SK-N-SH (cell line): Measurements from ENCODE around the gene CRTC3. TPM values are rescaled to one million over a fixed set of nuclear protein-coding genes. Genes with fewer than 3 reads are reported as not detected.
"Not testable (repeated sequence)": the region's sequence is repeated elsewhere in the genome, so short reads cannot be mapped to it uniquely, and the experiment has no call there.

Experiments
- CTCF ChIA-PET: fragments of 300-600, 350-600 bp; formaldehyde crosslinking; extraction: SDS; loops from one replicate; lab custom pipeline; 2021; lab: Yijun Ruan, JAX
- POLR2A ChIA-PET: fragments of 350-600 bp; sonication (Branson Sonifier 250); formaldehyde crosslinking; extraction: SDS; loops from one replicate; lab custom pipeline; 2020; ENCODE audit warnings: antibody characterized with exemption, inconsistent platforms; lab: Yijun Ruan, JAX
- DNase-seq: peaks from one replicate; pipeline ENCODE4 v3.0.0; 2012
- H2AFZ ChIP-seq: fragments of 200-600 bp; sonication (generic); 2 replicates; pipeline ENCODE4 v1.8.1; 2016; ENCODE audit warnings: antibody characterized with exemption, mild to moderate bottlenecking, low read depth
- H3F3A ChIP-seq: fragments of 200-600 bp; sonication (generic); replicated peaks from 2 replicates; pipeline ENCODE3; 2016; ENCODE audit warnings: antibody characterized with exemption, mild to moderate bottlenecking; ENCODE audit not compliant: insufficient read depth
- H3K27ac ChIP-seq, 2 experiments: fragments of 200-500 bp in 1 of 2; fragments of 200-600 bp in 1 of 2; sonication (Bioruptor generic) in 1 of 2; sonication (generic), shearing (Covaris generic) in 1 of 2; 2 replicates each; pipeline versions ENCODE4 v1.5.1 to v1.6.1; 2014 to 2016; ENCODE audit warnings: low read depth in 2 of 2, inconsistent platforms in 1 of 2, low read length in 1 of 2, mild to moderate bottlenecking in 1 of 2, mixed read lengths in 1 of 2
- H3K27me3 ChIP-seq: fragments of 200-600 bp; sonication (generic), shearing (Covaris generic); 2 replicates; pipeline ENCODE4 v1.6.1; 2016; ENCODE audit warnings: mixed run types; ENCODE audit not compliant: insufficient read depth
- H3K36me3 ChIP-seq, 2 experiments: fragments of 200-500 bp in 1 of 2; fragments of 200-600 bp in 1 of 2; sonication (Bioruptor generic) in 1 of 2; sonication (generic) in 1 of 2; replicated peaks in 1 of 2; 2 replicates each; pipeline versions ENCODE3 to v1.5.1; 2014 to 2016; ENCODE audit warnings: low read length in 1 of 2, mild to moderate bottlenecking in 1 of 2; ENCODE audit not compliant: insufficient read depth in 2 of 2, control insufficient read depth in 1 of 2
- H3K4me1 ChIP-seq, 2 experiments: fragments of 200-500 bp in 1 of 2; fragments of 200-600 bp in 1 of 2; sonication (Bioruptor generic) in 1 of 2; sonication (generic), shearing (Covaris generic) in 1 of 2; 2 replicates each; pipeline versions ENCODE4 v1.5.1 to v1.6.1; 2014 to 2016; ENCODE audit warnings: low read depth in 1 of 2, low read length in 1 of 2, mixed run types in 1 of 2; ENCODE audit not compliant: insufficient read depth in 2 of 2, control insufficient read depth in 1 of 2
- H3K4me2 ChIP-seq: fragments of 200-600 bp; sonication (generic), shearing (Covaris generic); 2 replicates; pipeline ENCODE4 v1.6.1; 2017; ENCODE audit warnings: mixed run types
- H3K4me3 ChIP-seq, 2 experiments: fragments of 200-500 bp in 1 of 2; fragments of 200-600 bp in 1 of 2; sonication (Bioruptor generic) in 1 of 2; sonication (generic), shearing (Covaris generic) in 1 of 2; 2 replicates each; pipeline versions ENCODE4 v1.5.1 to v1.8.1; 2014 to 2016; ENCODE audit warnings: low read depth in 2 of 2, inconsistent platforms in 1 of 2, low read length in 1 of 2, mild to moderate bottlenecking in 1 of 2, mixed read lengths in 1 of 2, moderate library complexity in 1 of 2
- H3K79me2 ChIP-seq: fragments of 200-600 bp; sonication (generic); 2 replicates; pipeline ENCODE4 v1.8.1; 2017; ENCODE audit warnings: mild to moderate bottlenecking; ENCODE audit not compliant: insufficient read depth
- H3K9ac ChIP-seq: fragments of 200-600 bp; sonication (generic); 2 replicates; pipeline ENCODE4 v1.6.1; 2017; ENCODE audit warnings: mixed run types
- H3K9me2 ChIP-seq: fragments of 200-600 bp; sonication (generic); 2 replicates; pipeline ENCODE4 v1.6.1; 2017; ENCODE audit warnings: mixed run types
- H3K9me3 ChIP-seq: fragments of 200-600 bp; sonication (generic); 2 replicates; pipeline ENCODE4 v1.6.1; 2017; ENCODE audit warnings: mixed run types, mild to moderate bottlenecking, moderate library complexity
- H4K20me1 ChIP-seq: fragments of 200-600 bp; sonication (generic); 2 replicates; pipeline ENCODE4 v1.6.1; 2017; ENCODE audit warnings: mild to moderate bottlenecking, mixed run types; ENCODE audit not compliant: insufficient read depth
- ELF1 ChIP-seq: IDR thresholded peaks from 2 replicates; pipeline ENCODE4 v1.4.0; 2012
- FOXJ3 ChIP-seq: sonication (generic); formaldehyde crosslinking; IDR thresholded peaks from 2 replicates; pipeline ENCODE4 v1.5.1; 2020; ENCODE audit warnings: mild to moderate bottlenecking, missing genetic modification reagents
- GABPA ChIP-seq: IDR thresholded peaks from 2 replicates; pipeline ENCODE4 v1.4.0; 2012; ENCODE audit warnings: low read depth, mild to moderate bottlenecking
- IRF3 ChIP-seq: fragments of 150-350 bp; IDR thresholded peaks from 2 replicates; pipeline ENCODE4 v1.6.1; 2016; ENCODE audit warnings: mild to moderate bottlenecking, low read depth, low read length
- MEF2A ChIP-seq: IDR thresholded peaks from 2 replicates; pipeline ENCODE4 v1.4.0; 2012; ENCODE audit warnings: low read depth, borderline replicate concordance
- RAD21 ChIP-seq: IDR thresholded peaks from 2 replicates; pipeline ENCODE4 v1.6.1; 2012; ENCODE audit warnings: mild to moderate bottlenecking, low read length
- RFX5 ChIP-seq: IDR thresholded peaks from 2 replicates; pipeline ENCODE4 v1.6.1; 2012; ENCODE audit warnings: mild to moderate bottlenecking, improper control_type of control experiment, low read length
- SMC3 ChIP-seq: IDR thresholded peaks from 2 replicates; pipeline ENCODE4 v1.6.1; 2012; ENCODE audit warnings: low read depth, low read length, improper control_type of control experiment
- TAF1 ChIP-seq: IDR thresholded peaks from 2 replicates; pipeline ENCODE4 v1.6.1; 2012; ENCODE audit warnings: low read depth, mild to moderate bottlenecking, low read length, moderate library complexity, borderline replicate concordance
- TEAD4 ChIP-seq: IDR thresholded peaks from 2 replicates; pipeline ENCODE4 v1.4.0; 2012; ENCODE audit warnings: mild to moderate bottlenecking, borderline replicate concordance; ENCODE audit not compliant: insufficient read depth
- YY1 ChIP-seq: IDR thresholded peaks from 2 replicates; pipeline ENCODE4 v1.4.0; 2012; ENCODE audit warnings: low read depth, mild to moderate bottlenecking
- ZBTB33 ChIP-seq: IDR thresholded peaks from 2 replicates; pipeline ENCODE4 v1.4.0; 2012; ENCODE audit warnings: low read depth, borderline replicate concordance
- WGBS: methylation state at CpG from one replicate; pipeline ENCODE4 v1.1.6; 2017; ENCODE audit warnings: low lambda C conversion rate; 5-methylcytosine and 5-hydroxymethylcytosine counted together
- polyA plus RNA-seq, 3 experiments: library from polyadenylated mRNA; depleted of rRNA; stranded (reverse); fragments of >200 nt; gene quantifications; 2 replicates each; pipeline ENCODE4 v1.2.3, GENCODE V29; 2012
- TF ChIP-seq, protein P1 (sequence below): IDR thresholded peaks from 2 replicates; pipeline ENCODE4 v1.4.0; 2012; ENCODE audit warnings: low read depth
- TF ChIP-seq, protein P2 (sequence below): IDR thresholded peaks from 2 replicates; pipeline ENCODE4 v1.4.0; 2012; ENCODE audit warnings: low read depth, borderline replicate concordance
- TF ChIP-seq, protein P3 (sequence below): fragments of 150-350 bp; IDR thresholded peaks from 2 replicates; pipeline ENCODE4 v1.6.1; 2017; ENCODE audit warnings: antibody characterized with exemption, low read length, low read depth, borderline replicate concordance

The CRTC3 gene
- polyA plus RNA-seq, 1 of the 3 experiments (the other 2 are of a cell fraction): 16.7 TPM

GRCh38 chr15:90629217-90629616, 99.5 kb downstream of the CRTC3 start (continued):
- TF ChIP-seq ZBTB33: no peak
- TF ChIP-seq TEAD4: no peak
- TF ChIP-seq, protein P1, sequence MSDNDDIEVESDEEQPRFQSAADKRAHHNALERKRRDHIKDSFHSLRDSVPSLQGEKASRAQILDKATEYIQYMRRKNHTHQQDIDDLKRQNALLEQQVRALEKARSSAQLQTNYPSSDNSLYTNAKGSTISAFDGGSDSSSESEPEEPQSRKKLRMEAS: no peak
- TF ChIP-seq YY1: no peak
- TF ChIP-seq SMC3: no peak
- no peak for TF ChIP-seq IRF3
- no peak for TF ChIP-seq MEF2A
- no peak for TF ChIP-seq GABPA
- TF ChIP-seq, protein P2, sequence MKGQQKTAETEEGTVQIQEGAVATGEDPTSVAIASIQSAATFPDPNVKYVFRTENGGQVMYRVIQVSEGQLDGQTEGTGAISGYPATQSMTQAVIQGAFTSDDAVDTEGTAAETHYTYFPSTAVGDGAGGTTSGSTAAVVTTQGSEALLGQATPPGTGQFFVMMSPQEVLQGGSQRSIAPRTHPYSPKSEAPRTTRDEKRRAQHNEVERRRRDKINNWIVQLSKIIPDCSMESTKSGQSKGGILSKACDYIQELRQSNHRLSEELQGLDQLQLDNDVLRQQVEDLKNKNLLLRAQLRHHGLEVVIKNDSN: no peak

DNA sequence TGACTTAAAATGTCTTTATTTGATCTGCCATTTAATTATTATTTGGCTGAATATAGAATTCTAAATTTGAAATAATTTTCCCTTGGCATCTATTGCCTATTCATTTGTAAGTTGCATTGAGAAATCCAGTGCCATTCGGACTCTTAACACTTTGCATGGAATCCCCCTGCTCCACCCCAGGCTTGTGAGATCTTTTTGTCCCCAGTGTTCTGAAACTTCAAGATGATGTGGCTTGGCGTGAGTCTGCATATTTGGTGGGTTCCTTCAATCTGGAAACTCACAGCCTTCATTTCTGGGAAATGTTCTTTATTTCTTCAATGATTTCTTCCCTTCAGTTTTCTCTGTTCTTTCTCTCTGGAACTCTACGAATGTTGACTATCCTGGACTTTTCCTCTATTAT, 103.6 kb downstream of the CRTC3 start:
- no peak for TF ChIP-seq ELF1
- TF ChIP-seq, protein P2: no peak
- TF ChIP-seq FOXJ3 (CRISPR knock-in tag): no peak
- TF ChIP-seq RAD21: no peak
- no peak for TF ChIP-seq RFX5
- no peak for TF ChIP-seq GABPA
- TF ChIP-seq YY1: no peak
- TF ChIP-seq, protein P3, sequence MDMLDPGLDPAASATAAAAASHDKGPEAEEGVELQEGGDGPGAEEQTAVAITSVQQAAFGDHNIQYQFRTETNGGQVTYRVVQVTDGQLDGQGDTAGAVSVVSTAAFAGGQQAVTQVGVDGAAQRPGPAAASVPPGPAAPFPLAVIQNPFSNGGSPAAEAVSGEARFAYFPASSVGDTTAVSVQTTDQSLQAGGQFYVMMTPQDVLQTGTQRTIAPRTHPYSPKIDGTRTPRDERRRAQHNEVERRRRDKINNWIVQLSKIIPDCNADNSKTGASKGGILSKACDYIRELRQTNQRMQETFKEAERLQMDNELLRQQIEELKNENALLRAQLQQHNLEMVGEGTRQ: no peak
- TF ChIP-seq TAF1: no peak
- no peak overlapping the region for H3K27ac ChIP-seq
- H3F3A ChIP-seq: peaks cover 3% of the 10 kb centered on the region
- H3K79me2 ChIP-seq: no peaks in the 10 kb centered on the region
- no peak overlapping the region for H3K9ac ChIP-seq
- no peak overlapping the region for H3K4me2 ChIP-seq
- no peaks in the 10 kb centered on the region for H3K27me3 ChIP-seq
- peaks cover 51 to 60% of the 10 kb centered on the region in 2 experiments for H3K36me3 ChIP-seq
- WGBS: 96% methylated on average over 3 of the region's 3 CpGs
- no peak overlapping the region for H2AFZ ChIP-seq
- POLR2A ChIA-PET: no interaction called here
- H3K9me3 ChIP-seq: no peaks in the 10 kb centered on the region
- CTCF ChIA-PET: no interaction called here
- DNase-seq: no peak
- no peaks in the 10 kb centered on the region for H4K20me1 ChIP-seq
- H3K9me2 ChIP-seq: no peaks in the 10 kb centered on the region
- peaks cover 0 to 6% of the 10 kb centered on the region in 2 experiments; a peak in 2 of 4 replicates for H3K4me1 ChIP-seq
- H3K4me3 ChIP-seq: no peak overlapping the region

DNA sequence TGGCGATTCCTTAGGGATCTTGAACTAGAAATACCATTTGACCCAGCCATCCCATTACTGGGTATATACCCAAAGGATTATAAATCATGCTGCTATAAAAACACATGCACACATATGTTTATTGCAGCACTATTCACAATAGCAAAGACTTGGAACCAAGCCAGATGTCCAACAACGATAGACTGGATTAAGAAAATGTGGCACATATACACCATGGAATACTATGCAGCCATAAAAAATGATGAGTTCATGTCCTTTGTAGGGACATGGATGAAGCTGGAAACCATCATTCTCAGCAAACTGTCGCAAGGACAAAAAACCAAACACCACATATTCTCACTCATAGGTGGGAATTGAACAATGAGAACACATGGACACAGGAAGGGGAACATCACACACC, 107.3 kb downstream of the CRTC3 start:
- H3K4me3 ChIP-seq, H3F3A ChIP-seq, DNase-seq, H3K9me3 ChIP-seq, H3K79me2 ChIP-seq, H2AFZ ChIP-seq, H3K27ac ChIP-seq, H4K20me1 ChIP-seq, H3K9me2 ChIP-seq, H3K9ac ChIP-seq, H3K4me2 ChIP-seq, H3K27me3 ChIP-seq: not testable (repeated sequence)
- H3K36me3 ChIP-seq: peaks cover 40 to 54% of the 10 kb centered on the region in 2 experiments
- H3K4me1 ChIP-seq: peaks cover 0 to 12% of the 10 kb centered on the region in 2 experiments; a peak in 3 of 4 replicates
- CTCF ChIA-PET: interaction anchor here (1.7 to 3.8 kb wide), 3 partner anchors 249 to 317 kb away, joined by 4 to 27 read pairs (median 6); no protein-coding TSS in a partner anchor
- POLR2A ChIA-PET: interaction anchor here (1.6 kb wide), 1 partner anchor 79 kb away, joined by 4 read pairs; no protein-coding TSS in a partner anchor
- 67% methylated on average over 2 of the region's 3 CpGs for WGBS
